GM19023 (cell line): Measurements from ENCODE around the gene DYNLL1.
"Not testable (repeated sequence)": the region's sequence is repeated elsewhere in the genome, so short reads cannot be mapped to it uniquely, and the experiment has no call there.

Experiments
- ATAC-seq: cut with Tn5 transposase; IDR thresholded peaks from one replicate; pipeline ENCODE4 v1.9.1; 2021; ENCODE audit warnings: mild to moderate bottlenecking, moderate library complexity; ENCODE audit not compliant: unreplicated experiment

DYNLL1 gene

GRCh38 chr12:120473807-120474615, 21.9 kb upstream of the DYNLL1 start:
- no peak for ATAC-seq

DNA sequence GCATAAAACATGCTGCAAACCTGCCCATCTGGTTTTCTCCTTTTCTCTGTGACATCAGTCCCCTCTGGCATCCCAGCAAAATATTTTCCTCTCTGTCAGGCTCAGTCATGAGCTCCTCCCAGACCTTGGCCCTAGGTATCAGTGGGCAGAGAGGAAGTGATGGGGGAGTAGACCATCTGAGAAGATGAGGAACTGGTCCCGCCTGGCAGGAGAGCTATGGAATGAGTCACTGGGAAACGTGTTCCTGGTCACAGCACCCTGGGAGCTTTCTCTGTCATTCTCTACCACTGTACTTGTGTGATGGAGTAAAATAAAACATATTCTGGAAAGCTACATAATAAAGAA, 21.3 kb upstream of the DYNLL1 start:
- no peak for ATAC-seq

DNA sequence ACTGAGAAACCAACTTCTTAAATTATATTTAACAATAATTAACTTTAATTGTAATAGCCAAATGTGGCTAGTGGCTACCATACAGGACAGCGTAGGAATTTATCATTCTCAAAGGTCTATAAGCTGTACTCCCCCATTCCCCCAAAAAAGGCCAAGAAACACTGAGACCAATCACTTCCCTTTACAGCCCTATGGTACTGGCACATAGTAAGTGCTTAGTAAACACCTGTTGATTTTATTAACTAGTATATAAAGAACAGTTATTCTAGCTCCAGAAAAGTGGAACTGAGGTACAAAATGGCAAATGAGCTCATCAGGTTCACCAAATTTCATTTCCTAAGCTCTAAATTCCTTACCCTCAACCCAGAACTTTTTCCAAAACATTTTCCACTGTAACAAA, 20.3 kb upstream of the DYNLL1 start:
- ATAC-seq, result no peak

DNA sequence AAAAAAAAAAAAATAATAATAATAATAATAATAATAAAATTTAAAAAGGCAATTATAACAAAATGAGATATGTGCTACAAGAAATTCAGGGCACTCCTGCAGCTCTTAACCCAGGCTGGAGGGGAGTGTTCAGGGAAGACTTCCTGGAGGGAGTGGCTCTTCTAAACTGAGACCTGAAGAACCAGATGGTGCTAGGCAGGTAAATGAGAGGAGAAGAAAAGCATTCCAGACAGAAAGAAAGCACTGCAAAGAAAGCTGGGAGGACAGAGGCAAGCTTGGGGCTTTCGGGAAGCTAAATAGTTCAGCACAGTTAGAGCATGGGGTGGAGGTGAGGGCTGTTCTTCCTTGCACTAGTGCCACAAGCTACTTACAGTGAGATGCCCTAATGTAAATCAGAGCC, 16.5 kb upstream of the DYNLL1 start:
- ATAC-seq, result no peak

- ATAC-seq, result no peak
Observed at GRCh38 chr12:120480211-120480610, 15.7 kb upstream of the DYNLL1 start.

DNA sequence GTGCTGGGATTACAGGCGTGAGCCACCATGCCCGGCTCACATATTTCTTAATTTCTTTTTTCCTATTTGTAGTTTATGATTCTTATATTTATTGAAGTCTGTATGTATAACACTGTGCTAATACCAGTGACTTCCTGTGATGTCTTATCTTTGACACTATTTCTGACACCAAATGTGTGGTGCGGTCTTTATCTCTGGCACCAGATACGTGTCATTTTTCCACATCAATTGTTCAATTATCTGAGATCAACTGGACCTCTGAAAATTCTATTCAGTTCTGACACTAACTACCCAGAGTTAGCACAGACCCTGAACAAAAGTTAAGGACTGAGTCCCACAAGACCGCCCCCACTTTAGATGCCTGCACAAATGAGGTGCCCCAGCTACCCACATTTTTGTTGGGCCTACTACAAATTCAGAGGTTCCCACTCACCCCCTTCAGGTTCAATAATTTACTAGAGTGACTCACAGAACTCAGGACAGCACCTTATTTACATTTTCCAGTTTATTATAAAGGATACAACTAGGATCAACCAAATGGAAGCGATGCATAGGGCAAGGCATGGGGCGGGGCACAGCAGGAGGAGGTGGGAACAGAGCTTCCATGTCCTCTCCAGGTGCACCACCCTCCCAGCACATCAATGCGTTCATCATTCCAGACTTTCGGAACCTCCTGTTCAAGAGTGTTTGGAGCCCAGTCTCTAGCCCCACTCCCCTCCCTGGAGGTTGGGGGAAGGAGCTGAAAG, 14.7 kb upstream of the DYNLL1 start:
- ATAC-seq, result no peak

- ATAC-seq, result no peak
Observed at GRCh38 chr12:120483621-120484020, 12.3 kb upstream of the DYNLL1 start.

DNA sequence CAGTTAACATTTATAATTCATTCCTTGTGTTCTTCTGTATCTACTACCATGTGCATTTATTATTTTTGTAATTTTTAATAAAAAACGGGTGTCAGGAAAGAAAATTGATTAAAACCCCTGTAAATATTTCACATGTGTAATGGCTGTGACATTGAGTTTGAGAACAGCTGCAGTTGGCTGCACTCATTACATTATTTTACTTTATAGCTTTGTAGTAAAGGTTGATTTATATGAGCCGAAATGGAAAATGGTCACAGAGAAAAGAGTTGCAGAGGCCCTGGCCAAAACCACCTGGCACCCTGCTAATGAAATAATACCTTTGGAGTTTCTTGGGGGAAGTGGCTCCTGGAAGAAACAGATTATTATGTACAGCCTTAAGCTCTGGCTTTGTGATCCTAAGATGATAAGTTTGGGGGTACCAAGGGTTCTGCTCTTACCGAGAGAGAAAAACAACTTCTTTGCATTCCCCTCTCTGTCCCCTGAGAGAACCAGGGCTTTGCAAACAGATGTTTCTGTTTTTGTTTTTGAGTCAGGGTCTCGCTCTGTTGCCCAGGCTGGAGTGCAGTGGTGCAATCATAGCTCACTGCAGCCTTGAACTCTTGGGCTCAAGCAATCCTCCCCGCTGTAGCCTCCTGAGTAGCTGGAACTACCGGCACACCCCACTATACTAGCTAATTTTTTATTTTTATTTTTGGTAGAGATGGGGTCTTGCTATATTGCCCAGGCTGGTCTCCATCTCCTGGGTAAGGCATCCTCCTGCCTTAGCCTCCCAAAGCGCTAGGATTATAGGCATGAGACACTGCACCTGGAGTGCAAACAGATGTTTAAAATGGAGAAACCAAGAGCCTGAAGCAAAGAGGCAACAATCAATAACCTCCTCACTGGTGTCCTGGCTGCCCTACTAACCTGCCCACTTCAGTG, 9.7 kb upstream of the DYNLL1 start:
- ATAC-seq, result no peak

DNA sequence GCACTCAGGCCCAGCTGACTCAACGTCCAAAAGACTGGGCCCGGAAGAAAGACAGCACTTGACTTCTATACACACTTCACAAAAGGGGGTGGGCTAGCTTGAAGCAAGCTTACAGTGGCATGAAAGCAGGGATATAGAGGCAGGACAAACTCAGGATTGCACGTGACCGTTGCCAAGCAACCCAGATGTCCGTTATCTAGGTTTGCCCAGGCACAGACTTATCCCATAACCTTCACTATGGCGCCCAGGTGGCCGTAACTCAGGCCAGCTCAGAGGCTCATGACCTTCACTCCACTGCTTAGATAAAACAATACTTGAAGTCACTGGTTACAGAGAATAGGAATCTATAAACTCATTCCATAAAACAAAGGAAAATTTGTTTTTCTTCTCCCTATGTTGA, 8.4 kb upstream of the DYNLL1 start:
- ATAC-seq, result not testable (repeated sequence)

- no peak for ATAC-seq
Observed at GRCh38 chr12:120488057-120488640, 7.8 kb upstream of the DYNLL1 start.

GRCh38 chr12:120489018-120489417, 6.9 kb upstream of the DYNLL1 start:
- ATAC-seq, result no peak

GRCh38 chr12:120490325-120490724, 5.6 kb upstream of the DYNLL1 start:
- no peak for ATAC-seq

GRCh38 chr12:120490833-120491512, 4.9 kb upstream of the DYNLL1 start:
- no peak for ATAC-seq

- ATAC-seq, result peak; percentile 24
Observed at GRCh38 chr12:120495186-120495730, 655 bp upstream of the DYNLL1 start.

DNA sequence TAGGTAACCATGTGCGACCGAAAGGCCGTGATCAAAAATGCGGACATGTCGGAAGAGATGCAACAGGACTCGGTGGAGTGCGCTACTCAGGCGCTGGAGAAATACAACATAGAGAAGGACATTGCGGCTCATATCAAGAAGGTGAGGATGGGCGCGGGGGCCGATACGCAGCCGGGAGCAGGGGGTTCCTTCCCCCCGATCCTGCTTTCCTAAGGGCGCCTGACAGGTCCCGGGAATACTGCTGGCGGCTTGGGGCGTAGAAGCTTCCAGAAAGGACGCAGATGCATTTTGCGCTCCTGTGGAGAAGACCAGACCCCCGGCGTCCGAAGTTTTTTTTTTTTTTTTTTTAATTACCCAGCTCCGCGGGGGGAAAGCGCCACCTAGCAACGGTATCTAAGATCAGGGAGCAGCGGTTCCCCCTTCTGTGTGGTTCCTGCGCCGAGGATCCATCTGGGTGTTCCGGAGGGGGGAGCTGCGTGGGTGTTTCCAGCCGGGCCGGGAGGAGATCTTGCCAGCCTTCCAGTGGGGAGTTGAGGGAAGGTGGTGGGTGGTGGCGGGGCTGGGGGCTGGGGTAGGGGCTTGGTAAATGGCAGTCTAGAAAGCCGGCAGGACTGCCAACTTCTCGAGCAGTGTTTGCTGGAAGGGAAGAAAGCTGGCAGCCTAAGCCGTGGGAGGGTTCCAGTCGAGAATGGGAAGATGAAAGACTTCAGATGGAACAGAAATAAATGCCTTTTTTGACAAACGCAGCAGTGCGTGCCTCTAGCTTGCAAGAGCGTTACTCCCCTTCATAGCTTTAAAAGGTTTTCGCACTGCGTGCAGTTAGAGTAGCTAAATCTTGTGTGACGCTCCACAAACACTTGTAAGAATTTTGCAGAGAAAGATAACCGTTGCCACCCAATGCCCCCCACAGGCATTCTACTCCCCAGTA, 764 bp downstream of the DYNLL1 start:
- peak; percentile 4 for ATAC-seq

- ATAC-seq, result no peak
Observed at GRCh38 chr12:120497524-120498150, 1.7 kb downstream of the DYNLL1 start.

- no peak for ATAC-seq
Observed at GRCh38 chr12:120498870-120499515, 3.1 kb downstream of the DYNLL1 start.

GRCh38 chr12:120500581-120500980, 4.7 kb downstream of the DYNLL1 start:
- no peak for ATAC-seq
